GM19438 (cell line): Measurements from ENCODE around the gene GMEB2.
"Not testable (repeated sequence)": the region's sequence is repeated elsewhere in the genome, so short reads cannot be mapped to it uniquely, and the experiment has no call there.

Experiments used
- ATAC-seq: cut with Tn5 transposase; IDR thresholded peaks from one replicate; pipeline ENCODE4 v1.9.1; 2021; ENCODE audit warnings: low read depth; ENCODE audit not compliant: unreplicated experiment

Gene GMEB2, protein sequence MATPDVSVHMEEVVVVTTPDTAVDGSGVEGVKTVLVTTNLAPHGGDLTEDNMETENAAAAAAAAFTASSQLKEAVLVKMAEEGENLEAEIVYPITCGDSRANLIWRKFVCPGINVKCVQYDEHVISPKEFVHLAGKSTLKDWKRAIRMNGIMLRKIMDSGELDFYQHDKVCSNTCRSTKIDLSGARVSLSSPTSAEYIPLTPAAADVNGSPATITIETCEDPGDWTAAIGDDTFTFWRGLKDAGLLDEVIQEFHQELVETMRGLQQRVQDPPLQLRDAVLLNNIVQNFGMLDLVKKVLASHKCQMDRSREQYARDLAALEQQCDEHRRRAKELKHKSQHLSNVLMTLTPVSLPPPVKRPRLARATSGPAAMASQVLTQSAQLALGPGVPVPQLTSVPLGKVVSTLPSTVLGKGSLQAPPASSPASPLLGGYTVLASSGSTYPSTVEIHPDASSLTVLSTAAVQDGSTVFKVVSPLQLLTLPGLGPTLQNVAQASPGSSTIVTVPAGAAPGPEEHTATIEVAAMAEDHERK

DNA sequence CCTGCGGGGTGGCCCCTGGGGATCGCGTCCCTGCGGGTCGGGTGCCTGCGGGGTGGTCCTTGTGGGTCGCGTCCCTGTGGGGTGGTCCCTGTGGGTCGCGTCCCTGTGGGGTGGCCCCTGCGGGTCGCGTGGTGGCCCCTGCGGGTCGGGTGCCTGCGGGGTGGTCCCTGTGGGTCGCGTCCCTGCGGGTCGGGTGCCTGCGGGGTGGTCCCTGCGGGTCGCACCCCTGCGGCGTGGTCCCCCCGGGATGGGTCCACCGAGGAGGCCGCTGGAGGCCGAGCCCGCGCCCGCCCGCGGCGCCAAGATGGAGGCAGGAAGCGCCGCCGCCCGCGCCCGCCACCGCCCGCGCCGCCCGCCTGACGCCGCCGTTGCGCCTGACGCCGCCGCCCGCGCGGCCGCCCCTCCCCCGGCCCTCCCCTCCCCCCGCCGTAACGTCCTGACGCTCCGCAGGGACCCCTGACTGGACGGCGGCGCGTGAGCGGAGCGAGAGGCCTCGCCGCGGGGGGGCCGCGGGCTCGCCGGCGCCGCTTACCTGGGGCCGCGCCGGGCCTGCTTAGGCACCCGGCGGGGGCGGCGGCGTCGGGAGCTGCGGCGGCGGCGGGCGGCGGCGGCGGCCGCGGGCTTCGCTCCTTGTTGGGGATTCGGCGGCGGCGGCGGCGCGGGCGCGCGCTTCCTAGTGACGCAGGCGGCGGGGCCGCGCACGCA lies at the start of gene GMEB2:
Gene GMEB2, minus strand, starts transcription at position 678 of the 705 bp plus-strand sequence. CDS start 7,704 bp downstream, outside the sequence.
- ATAC-seq: peak; percentile 40

DNA sequence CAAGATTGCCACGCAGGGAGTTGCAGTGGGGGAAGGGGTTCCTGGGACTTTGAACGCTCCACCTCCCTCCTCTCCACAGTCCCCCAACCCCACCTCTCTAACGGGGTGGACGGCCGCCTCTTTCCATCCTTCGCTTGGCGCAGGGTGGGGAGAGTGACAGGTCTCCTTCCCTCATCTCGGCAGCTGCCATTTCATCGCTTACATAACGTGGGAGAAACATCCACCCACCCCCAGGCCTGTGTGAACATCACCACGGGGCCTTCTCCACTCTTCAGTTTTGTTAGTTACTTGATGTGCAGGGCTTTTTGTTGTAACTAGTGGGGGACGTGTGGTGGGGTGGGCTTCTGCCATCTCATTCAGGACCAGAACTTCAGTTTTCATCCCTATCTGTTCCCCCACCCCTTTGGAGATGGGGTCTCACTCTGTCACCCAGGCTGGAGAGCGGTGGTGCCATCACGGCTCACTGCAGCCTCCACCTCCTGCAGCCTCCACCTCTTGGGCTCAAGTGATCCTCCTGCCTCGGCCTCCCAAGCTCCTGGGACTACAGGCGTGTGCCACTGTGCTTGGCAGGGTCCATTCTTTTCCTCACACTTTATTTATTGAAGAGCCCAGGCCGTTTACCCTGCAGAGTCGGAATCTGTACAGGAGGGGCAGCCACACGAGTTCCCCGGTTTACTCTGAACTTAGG lies 48.9 kb upstream of the GMEB2 start:
- no peak for ATAC-seq

DNA sequence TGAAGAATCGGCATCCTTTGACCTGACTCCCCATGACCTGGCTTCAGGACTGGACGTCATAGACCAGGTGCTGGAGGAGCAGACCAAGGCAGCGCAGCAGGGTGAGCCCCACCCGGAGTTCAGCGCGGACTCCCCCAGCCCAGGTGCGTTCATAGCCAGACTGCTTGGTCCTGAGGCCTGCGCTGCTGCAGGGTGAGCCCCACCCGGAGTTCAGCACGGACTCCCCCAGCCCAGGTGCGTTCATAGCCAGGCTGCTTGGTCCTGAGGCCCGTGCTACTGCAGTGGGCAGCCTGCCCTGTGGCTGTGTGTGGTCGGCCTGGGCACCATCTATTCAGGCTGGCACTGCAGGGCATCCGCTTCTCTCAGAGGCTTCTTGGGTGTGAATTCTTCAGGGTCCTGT lies 47.0 kb upstream of the GMEB2 start:
- no peak for ATAC-seq

DNA sequence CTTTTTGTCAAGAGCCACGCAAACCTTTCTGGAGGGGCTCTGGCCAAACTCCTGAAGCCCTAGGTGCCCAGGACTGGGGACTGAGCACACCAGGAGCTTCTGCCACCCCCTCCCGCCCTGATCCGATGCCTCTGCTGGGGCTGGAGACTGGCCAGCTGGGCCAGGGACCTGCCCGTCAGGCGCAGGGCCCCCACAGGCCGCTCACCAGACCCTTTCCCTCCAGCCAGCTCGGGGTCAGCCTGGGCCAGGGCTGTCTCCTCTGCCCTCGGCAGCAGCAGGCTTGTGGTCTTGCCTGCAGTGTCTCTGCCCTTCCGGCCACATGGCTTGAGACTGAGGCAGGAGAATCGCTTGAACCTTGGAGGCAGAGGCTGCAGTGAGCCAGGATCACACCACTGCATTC lies 45.8 kb upstream of the GMEB2 start:
- no peak for ATAC-seq

DNA sequence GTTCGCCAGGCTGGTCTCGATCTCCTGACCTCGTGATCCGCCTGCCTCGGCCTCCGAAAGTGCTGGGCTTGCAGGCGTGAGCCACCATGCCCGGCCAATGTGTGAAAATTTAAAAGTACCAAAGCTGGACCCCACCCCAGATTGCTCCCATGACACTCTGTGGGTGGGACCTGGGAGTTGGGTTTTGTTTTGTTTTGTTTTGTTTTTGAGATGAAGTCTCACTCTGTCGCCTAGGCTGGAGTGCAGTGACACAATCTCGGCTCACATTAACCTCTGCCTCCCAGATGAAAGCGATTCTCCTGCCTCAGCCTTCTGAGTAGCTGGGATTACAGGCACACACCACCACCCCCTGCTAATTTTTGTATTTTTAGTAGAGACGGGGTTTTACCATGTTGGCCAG lies 44.8 kb upstream of the GMEB2 start:
- not testable (repeated sequence) for ATAC-seq

DNA sequence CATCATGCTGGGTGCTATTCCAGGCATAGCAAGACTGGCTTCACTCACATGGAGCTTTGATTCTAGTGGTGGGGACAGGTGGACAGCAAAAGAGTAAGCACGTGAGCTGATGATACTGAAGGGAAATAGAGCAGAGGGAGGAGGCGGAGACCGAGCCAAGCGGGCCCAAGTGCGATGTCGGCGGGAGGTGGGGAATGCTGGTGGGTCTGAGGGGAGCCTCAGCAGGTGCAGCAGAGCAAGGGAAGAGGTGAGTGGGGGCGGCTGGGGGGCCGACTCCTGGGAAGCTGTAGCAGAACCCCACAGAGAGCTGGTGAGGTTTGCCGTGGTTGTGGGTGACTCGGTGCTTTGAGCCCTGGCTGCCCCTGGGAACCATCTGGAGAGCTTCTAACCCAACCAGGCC lies 41.5 kb upstream of the GMEB2 start:
- ATAC-seq: no peak

DNA sequence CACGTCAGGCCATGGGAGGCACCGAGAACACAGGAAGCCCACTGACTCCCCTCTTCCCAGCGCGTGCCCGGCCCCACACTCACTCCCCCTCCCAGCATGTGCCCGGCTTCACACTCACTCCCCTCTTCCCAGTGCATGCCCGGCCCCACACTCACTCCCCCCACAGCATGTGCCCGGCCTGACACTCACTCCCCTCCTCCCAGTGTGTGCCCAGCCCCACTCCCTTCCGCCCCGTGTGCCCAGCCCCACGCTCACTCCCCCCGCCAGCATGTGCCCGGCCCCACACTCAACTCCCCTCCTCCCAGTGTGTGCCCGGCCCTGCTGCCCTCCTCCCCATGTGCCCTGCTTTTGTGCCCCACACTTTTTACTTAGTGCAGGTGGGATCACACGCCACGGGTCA lies 41.0 kb upstream of the GMEB2 start:
- ATAC-seq: no peak

DNA sequence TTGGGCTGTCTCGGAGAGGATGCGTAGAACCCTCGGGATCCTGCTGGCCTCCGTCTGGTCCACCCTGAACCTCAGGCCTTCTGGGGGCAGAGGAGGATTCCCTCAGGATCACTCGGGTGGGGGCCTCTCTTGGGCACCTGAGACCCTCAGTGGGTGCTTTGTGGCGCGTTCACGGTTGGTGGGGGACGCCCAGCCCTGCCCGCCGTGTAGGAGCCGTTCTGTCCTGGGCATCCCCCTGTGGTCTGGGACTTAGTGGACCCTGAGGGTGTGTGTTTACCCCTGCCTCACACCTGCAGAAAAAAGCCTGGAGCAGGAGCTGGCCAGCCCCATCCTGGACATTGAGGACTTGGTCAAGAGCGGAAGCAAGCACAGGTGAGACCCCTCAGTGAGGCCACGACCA lies 38.8 kb upstream of the GMEB2 start:
- no peak for ATAC-seq

DNA sequence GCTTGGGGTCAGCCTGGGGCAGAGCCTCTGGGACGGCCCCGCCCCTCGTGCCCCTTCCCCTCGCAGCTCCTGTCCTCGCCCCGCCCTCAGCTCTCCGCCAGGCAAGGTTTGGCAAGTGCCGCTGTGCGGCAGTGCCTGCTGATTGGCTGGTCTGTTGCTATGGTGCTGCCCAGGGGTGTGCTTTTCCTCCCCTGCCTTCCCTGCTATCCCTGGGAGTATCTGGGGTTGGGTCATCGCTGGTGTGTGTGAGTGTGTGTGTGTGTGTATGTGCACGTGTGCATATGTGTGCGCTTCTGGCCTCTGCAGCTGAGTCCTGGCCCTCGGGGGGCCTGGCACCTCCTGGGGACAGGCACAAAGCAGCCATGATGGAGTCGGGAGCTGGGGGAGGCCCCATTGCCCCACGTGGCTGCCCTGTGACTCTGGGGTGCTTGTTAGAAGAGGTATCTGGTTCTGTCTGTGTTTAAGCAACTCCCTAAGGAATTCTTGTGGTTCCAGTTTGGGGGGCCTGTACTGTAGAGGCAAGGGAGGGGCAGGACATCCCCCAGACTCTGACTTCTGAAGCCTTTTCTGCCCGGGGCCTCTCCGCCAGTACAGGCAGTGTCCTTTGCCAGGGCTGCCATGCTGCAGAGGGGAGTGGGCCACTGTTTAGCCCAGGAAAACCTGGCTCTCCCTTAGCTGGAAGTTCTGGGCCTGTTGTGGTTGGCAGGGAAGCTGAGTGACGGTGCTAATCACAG lies 38.1 kb upstream of the GMEB2 start:
- ATAC-seq: no peak

DNA sequence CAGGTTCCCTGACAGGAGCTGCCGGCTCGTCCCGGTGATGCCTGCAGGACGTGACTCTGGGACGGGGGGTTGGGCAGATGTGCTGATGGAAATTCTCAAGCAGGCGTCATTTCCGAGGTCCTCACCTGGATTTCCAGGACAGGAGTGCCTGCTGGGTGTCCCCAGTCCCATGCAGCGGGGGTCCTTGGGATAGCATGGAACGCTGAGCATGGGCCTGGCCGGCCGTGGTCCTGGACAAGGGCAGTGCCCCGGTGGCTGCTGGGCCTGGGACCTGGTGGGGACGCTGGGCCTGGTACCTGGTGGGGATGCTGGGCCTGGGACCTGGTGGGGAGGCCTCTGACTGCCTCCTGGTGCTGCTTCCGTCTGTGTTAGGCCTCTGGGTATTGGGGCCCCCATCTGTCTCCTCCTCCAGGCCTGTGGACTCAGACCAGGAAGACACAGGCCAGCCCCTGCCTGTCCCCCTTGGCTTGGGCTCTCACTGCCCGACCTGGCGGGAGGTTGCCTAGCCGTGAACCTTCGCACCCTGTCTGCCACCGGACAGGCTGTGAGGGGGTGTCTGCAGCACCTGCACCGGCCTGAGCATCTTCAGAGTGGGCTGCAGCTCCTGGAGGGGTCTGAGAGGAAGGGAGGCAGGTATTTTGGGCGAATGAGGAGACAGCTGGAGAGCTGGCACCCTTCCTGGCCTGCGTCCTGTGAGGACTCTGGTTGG lies 37.4 kb upstream of the GMEB2 start:
- no peak for ATAC-seq

DNA sequence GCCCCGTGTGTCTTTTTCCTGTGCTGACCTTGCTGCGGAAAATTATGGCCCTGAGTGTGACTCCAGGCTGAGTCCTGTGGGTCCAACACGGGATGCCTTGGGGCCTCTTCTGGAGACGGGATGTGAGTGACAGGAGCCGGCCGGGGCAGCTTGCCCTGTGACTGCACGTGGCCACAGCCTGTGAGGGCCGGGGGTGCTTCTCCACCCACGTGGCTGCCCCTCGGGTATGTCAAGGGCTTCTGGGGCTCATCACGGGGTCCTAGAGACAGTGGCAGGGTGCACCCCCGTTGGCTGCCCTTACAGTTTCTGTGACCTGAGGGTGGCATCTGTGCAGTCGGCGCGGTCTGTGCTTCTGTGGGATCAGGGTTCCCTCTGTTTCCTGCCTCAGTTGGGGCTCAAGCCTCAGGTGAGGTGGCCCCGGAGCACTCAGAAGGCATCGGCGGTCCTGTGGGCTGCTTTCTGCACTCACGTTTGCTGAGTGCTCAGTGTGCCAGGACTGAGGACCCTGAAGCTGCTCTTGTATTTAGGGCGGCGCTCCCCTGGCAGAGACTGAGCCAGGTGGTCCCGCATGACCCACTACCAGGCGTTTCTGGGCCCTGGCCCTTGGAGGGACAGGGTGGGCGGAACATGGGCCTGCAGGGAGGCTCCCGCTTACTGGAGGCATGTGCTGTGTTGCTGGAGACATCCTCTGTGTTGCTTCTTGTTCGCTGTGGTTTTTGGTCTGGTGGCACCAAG lies 36.6 kb upstream of the GMEB2 start:
- no peak for ATAC-seq

DNA sequence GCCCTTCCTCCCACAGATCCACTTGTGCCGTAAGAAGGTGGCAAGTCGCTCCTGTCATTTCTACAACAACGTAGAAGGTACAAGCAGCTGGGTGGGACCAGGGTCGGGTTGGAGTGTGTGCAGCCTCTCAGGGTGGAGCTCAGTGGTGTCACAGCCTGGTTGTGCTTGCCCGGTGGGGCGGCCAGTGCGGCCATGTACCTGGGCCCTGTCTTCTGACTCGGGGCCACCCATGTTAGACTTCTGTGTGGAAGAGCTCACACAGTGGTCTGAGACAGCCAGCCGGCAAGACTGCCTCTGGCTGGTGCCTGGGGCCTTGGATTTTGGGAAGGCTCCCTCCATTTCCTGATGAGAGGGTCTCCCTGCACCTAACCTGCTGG lies 35.9 kb upstream of the GMEB2 start:
- ATAC-seq: no peak

DNA sequence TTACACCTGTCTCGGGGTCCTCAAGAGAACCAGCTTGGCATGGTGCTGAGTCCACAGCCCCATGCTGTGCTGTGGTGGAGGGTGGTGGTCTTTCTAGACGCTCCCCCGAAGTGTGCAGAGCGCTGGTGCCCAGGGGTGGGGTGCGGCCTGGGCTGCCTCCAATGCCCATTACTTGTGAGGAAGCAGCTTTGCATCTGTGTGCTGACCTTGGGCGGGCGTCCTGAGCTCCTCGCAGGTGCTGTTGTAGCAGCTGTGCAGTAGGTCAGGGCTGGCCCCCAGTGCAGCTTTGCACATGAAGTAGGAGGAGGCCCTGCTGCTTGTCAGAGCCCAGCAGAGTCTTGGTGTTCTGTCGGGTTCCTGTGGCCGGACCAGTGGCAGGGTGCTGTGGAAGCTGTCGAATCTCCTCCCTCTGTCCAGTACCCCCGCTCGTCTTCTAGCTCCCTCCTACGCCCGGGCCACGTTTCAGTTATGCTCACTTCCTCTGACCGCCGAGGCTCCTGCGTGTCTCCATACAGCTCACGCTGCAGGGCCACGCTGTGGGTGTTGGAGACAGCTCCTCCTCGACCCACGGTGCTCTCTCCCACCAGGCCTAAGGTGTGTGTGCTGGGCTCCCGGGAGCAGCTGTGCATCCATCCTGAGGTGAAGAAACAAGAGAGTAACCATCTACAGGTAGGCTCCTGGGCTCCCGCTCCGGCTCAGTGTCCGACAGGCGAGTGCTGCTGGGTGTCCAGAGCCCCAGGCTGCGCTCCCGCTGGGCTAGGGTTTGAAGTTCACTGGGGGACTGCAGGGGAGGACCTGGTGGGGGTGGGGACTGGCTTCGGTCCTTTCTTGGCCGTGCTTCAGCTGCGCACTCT lies 35.3 kb upstream of the GMEB2 start:
- no peak for ATAC-seq

DNA sequence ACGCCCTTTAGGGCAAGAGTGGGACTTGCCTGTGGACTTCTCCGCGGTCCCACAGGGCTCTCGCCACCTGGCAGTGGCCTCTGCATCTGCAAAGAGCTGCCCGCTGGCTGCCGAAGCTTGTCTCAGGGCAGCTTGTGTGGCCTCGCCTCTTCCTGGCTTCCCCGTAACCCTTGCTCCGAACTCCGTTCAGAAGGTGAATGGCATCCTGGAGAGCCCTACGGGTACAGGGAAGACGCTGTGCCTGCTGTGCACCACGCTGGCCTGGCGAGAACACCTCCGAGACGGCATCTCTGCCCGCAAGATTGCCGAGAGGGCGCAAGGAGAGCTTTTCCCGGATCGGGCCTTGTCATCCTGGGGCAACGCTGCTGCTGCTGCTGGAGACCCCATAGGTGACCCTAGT lies 34.2 kb upstream of the GMEB2 start:
- ATAC-seq: no peak

DNA sequence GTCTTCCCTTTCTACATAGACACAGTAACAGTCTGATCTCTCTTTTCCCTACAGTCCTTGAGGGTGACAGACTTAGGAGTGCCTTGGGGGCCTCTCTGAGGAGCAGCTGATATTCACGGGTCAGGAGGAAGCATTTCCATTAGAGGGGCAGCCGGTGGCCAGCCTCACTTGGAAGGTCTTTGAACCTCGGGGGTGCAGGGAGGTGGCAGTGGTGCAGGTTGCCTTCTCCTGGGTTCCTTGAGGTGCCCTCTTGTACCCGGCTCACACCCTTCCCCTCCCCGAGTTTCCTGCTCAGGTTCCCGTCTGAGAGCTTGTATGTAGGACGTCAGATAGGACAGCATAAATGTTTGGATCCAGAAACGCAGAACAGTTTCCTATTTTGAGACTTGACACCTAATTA lies 33.7 kb upstream of the GMEB2 start:
- ATAC-seq: no peak

DNA sequence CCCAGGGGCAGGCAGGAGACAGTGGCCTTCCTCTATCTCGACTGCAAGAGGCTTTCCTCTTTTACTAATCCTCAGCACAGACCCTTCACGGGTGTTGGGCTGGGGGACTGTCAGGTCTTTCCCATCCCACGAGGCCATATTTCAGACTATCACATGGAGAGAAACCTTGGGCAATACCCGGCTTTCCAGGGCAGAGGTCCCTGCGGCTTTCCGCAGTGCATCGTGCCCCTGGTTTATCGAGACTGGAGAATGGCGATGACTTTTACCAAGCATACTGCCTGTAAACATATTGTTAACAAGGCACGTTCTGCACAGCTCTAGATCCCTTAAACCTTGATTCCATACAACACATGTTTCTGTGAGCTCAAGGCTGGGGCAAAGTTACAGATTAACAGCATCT lies 33.3 kb upstream of the GMEB2 start:
- not testable (repeated sequence) for ATAC-seq

DNA sequence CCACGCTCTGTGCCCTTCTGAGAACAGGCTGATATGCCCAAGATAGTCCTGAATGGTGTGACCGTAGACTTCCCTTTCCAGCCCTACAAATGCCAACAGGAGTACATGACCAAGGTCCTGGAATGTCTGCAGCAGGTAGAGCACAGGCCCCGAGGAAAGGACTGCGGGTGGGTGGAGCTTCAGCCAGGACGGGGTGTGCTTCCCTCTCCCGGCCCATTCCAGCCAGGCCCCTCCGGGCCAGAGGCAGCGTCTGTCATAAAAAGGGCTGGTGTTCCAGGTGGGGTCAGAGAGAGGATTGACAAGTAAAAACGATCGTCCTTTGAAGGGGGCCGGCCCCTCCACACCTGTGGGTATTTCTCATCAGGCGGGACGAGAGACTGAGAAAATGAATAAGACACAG lies 32.5 kb upstream of the GMEB2 start:
- no peak for ATAC-seq

DNA sequence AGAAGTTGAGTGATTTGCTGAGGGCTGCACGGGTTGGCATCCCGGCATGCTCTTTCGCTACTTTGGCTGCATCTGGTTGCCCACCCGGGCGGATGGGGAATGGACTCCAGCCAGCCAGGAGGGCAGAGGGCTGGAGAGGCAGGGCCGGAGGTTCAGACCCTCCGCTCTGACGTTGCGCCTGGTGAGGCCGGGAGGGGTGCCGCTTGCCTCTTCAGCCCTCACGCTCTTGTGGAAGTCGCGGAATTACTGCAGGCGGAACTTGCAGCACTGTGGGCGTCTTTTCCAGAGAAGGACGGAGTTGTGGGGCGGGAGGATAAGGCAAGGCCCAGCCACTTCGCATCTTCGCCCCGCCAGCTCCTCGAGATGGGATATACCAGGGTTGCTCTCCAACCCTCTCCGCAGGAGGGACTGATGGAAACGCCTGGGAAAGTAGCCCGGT lies 31.9 kb upstream of the GMEB2 start:
- peak; percentile 8 for ATAC-seq
